COLO829 (cell line): ENCODE measurements around the gene ZNF625.
A peak's percentile ranks its signal among the peaks of the same experiment; 100 is the strongest.
"Not testable (repeated sequence)": the region's sequence is repeated elsewhere in the genome, so short reads cannot be mapped to it uniquely, and the experiment has no call there.

Source experiments
- DNase-seq: peaks from one replicate; pipeline ENCODE4 v3.0.0; 2012; ENCODE audit warnings: low spot score

The ZNF625 gene

DNA sequence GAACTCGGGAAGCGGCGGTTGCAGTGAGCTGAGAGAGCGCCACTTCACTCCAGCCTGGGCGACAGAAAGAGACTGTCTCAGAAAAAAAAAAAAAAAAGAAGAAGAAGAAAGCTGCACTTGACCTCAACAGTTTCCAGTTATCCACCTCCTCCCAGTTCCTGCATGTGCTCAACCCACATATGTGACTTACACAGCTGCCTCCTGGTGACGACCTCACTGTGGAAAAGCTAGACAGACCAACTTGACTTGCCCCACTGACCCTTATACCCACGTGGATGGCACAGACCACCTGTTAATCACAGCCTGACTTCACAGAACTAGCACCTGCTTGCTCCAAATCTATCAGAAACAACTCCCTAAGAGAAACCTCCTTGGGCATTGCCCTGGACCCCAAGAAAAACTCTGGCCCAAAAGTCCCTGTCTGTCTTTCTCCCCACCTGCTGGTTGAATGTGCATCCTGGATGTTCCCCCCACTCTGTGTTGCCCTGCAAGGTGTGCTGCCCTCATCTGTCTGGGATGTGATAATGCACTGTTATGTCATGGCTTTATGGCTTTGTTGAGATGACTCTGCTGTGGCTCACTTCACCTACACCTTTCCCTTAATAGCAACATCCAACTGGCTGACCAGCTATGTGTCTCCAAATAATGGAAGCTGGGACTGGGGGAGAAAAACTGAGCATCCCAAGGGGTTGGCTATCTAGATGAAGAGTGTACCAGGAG, 19.2 kb downstream of the ZNF625 start:
- DNase-seq, result no peak

GRCh38 chr19:12133069-12133468, 23.5 kb downstream of the ZNF625 start:
- no peak for DNase-seq

DNA sequence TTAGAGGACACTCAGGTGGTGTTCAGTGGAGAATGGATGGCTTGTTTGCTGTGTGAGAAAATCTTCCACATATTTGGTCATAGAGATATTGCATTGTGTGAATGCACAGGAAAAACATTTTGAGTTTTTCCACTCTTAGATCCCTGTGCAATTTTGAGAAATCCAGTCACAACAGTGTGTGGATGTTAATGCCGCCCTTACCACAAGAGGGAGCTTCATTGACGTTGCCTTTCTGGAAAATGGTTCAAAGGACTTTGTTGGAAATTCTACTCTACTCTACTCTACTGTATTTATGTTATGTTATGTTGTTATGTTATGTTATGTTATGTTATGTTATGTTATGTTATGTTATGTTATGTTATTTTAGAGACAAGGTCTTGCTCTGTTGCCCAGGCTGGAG, 29.8 kb downstream of the ZNF625 start:
- DNase-seq, result peak; percentile 10

- DNase-seq, result no peak
These were observed 39.1 kb downstream of the ZNF625 start for GRCh38 chr19:12117201-12117970.

DNA sequence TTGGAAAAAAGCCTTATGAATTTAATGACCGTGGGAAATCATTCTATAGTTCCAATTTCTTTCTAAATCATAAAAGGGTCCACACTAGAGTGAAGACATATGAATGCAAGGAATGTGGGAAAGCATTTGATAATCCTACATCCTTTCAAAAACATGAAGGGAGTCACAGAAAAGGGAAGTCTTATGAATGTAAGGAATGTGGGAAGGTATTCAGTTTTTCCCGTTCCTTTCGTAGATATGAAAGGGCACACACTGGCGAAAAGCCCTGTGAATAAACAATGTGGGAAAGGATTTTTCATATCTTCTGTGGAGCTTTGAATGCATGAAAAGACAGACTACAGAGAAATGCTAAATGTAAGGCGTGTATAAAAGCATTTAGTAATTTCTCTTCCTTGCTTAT, 43.4 kb downstream of the ZNF625 start:
- no peak for DNase-seq

GRCh38 chr19:12112701-12113100, 43.8 kb downstream of the ZNF625 start:
- DNase-seq, result no peak

DNA sequence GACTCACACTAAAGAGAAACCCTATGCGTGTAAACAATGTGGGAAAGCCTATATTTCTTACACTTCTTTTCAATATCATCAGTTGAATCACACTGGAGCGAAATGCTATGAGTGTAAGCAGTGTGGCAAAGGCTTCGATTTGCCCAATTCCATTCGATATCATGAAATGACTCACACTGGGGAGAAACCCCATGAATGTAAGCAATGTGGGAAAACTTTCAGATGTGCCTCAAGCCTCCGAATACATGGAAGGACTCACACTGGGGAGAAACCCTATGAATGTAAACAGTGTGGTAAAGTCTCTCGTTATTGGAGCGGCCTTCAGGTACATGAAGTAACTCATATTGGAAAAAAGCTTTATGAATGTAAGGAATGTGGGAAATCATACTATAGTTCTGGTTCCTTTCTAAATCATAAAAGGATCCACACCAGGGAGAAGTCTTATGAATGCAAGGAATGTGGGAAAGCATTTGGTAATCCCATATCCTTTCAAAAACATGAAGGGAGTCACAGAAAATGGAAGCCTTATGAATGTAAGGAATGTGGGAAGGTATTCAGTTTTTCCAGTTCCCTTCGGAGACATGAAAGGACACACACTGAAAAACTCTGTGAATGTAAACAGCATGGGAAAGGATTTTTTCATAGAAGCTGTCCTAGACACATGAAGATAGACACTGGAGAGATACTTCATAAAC, 44.4 kb downstream of the ZNF625 start:
- DNase-seq, result no peak

DNA sequence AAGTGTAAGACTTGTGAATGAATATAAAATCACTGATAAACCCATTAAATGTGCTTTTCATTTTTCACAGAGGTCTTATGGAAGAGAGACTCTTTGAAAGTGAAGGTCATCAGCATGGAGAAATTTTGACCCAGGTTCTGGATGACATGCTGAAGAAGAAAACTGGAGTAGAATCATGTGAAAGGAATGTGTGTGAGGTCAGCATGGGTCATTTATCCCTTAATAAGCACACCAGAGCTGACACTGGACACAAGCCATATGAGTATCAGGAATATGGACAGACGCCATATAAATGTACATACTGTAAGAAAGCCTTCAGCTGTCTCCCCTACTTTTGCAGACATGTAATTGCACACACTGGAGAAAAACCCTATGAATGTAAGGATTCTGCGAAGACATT, 45.4 kb downstream of the ZNF625 start:
- no peak for DNase-seq

DNA sequence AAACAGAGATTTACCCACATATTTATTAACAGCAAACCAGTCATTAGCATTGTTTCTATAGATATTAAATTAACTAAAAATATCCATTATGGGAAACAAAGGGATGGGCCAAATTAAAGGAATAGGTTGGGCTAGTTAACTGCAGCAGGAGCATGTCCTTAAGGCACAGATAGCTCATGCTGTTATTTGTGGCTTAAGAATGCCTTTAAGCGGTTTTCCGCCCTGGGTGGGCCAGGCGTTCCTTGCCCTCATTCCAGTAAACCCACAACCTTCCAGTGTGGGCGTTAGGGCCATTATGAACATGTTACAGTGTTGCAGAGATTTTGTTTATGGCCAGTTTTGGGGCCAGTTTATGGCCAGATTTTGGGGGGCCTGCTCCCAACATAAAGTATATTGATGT, 52.6 kb downstream of the ZNF625 start:
- not testable (repeated sequence) for DNase-seq

DNA sequence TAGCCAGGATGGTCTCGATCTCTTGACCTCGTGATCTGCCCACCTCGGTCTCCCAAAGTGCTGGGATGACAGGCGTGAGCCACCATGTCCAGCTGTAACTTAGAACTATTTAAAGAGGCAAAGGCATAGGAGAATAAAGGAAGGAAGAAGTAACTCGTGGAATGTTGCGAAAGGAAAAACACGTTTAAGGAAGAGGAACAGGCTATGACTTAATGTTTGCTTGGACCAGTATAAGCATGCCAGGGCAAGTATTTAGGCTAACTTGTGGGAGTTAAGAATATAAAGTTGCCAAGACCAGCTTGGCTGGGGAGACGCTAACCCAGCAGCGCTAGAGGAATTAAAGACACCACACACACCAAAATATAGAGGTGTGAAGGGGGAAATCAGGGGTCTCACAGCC, 58.5 kb downstream of the ZNF625 start:
- no peak for DNase-seq

DNA sequence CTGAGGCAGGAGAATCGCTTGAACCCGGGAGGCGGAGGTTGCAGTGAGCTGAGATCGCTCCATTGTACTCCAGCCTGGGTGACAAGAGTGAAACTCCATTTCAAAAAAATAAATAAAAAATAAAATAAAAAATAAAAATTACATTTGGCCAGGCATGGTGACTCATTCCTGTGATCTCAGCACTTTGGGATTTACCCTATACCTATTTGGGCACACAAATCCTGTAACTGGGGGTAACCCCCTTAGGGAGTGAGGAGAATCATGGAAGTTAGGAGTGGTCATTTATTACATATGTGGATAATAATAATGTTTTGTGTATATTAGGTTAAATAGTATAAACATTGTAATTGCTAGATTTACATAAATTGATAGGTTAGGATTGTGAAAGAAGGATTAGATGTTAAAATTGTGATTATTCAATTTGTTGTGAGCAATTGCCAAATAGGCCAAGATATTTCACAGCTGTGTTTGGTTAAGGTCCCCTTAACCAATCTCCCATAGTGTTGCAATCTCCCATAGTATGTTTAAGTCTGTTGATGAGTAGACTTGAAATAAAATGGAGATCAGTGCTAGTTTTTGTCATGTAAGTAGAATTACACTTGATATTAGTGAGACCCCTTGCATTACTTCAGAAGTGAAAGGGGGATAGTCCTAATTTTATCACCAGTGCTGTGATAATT, 61.3 kb downstream of the ZNF625 start:
- DNase-seq, result no peak
